ENCODE measurements around the gene SPHK2. TPM values are rescaled to one million over a fixed set of nuclear protein-coding genes. Genes with fewer than 3 reads are reported as not detected.

Gene SPHK2
- total RNA-seq, 1 donor from 2014 or later: 146 TPM

GRCh38 chr19:48603449-48603848 lies 15.9 kb upstream of the SPHK2 start:
- Mint-ChIP-seq H3K27me3 (ENCODE audit: unreplicated experiment) (no peaks in the 10 kb centered on the region), H3K27ac (ENCODE audit: unreplicated experiment) (no peak overlapping the region), H3K9me3 (ENCODE audit: unreplicated experiment) (no peaks in the 10 kb centered on the region), H3K4me1 (ENCODE audit: low read depth, unreplicated experiment) (no peaks in the 10 kb centered on the region), H3K4me3 (ENCODE audit: unreplicated experiment) (no peak overlapping the region), H3K36me3 (ENCODE audit: unreplicated experiment) (no peaks in the 10 kb centered on the region)
- no peak for TF ChIP-seq CTCF (IDR thresholded peaks at IDR 0.05; ENCODE audit: partially characterized antibody, unreplicated experiment)
- no peak for DNase-seq

GRCh38 chr19:48603850-48604249 lies 15.5 kb upstream of the SPHK2 start:
- H3K27ac Mint-ChIP-seq (ENCODE audit: unreplicated experiment): no peak overlapping the region
- no peak for DNase-seq
- no peaks in the 10 kb centered on the region for H3K27me3 Mint-ChIP-seq (ENCODE audit: unreplicated experiment)
- TF ChIP-seq CTCF (IDR thresholded peaks at IDR 0.05; ENCODE audit: partially characterized antibody, unreplicated experiment): no peak
- no peak overlapping the region for H3K4me3 Mint-ChIP-seq (ENCODE audit: unreplicated experiment)
- H3K4me1 Mint-ChIP-seq (ENCODE audit: low read depth, unreplicated experiment): no peaks in the 10 kb centered on the region
- H3K9me3 Mint-ChIP-seq (ENCODE audit: unreplicated experiment): no peaks in the 10 kb centered on the region
- H3K36me3 Mint-ChIP-seq (ENCODE audit: unreplicated experiment): no peaks in the 10 kb centered on the region

GRCh38 chr19:48606463-48607358 lies 12.6 kb upstream of the SPHK2 start, which contains the start of gene SPACA4:
Gene SPACA4 (plus strand): TSS chr19:48606742. CDS start chr19:48606979, 237 bp downstream.
- H3K4me1 Mint-ChIP-seq (ENCODE audit: low read depth, unreplicated experiment): no peaks in the 10 kb centered on the region
- H3K9me3 Mint-ChIP-seq (ENCODE audit: unreplicated experiment): peaks cover 2% of the 10 kb centered on the region
- no peak for TF ChIP-seq CTCF (IDR thresholded peaks at IDR 0.05; ENCODE audit: partially characterized antibody, unreplicated experiment)
- no peak within 1 kb of the TSS for H3K27ac Mint-ChIP-seq (ENCODE audit: unreplicated experiment)
- H3K4me3 Mint-ChIP-seq (ENCODE audit: unreplicated experiment): no peak within 1 kb of the TSS
- no peaks in the 10 kb centered on the region for H3K36me3 Mint-ChIP-seq (ENCODE audit: unreplicated experiment)
- no peaks in the 10 kb centered on the region for H3K27me3 Mint-ChIP-seq (ENCODE audit: unreplicated experiment)
- no peak for DNase-seq

DNA sequence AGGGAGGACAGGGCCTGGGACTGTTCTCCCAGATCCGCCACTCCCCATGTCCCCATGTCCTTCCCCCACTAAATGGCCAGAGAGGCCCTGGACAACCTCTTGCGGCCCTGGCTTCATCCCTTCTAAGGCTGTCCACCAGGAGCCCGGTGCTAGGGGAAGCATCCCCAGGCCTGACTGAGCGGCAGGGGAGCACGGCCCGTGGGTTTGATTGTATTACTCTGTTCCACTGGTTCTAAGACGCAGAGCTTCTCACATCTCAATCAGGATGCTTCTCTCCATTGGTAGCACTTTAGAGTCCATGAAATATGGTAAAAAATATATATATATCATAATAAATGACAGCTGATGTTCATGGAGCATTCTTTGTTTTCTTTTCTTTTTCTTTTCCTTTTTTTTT lies 11.9 kb upstream of the SPHK2 start:
- Mint-ChIP-seq H3K4me3 (ENCODE audit: unreplicated experiment) (no peak overlapping the region), H3K9me3 (ENCODE audit: unreplicated experiment) (peaks cover 2% of the 10 kb centered on the region), H3K27ac (ENCODE audit: unreplicated experiment) (no peak overlapping the region), H3K4me1 (ENCODE audit: low read depth, unreplicated experiment) (no peaks in the 10 kb centered on the region), H3K36me3 (ENCODE audit: unreplicated experiment) (no peaks in the 10 kb centered on the region), H3K27me3 (ENCODE audit: unreplicated experiment) (peaks cover 4% of the 10 kb centered on the region)
- no peak for DNase-seq
- TF ChIP-seq CTCF (IDR thresholded peaks at IDR 0.05; ENCODE audit: partially characterized antibody, unreplicated experiment): no peak

DNA sequence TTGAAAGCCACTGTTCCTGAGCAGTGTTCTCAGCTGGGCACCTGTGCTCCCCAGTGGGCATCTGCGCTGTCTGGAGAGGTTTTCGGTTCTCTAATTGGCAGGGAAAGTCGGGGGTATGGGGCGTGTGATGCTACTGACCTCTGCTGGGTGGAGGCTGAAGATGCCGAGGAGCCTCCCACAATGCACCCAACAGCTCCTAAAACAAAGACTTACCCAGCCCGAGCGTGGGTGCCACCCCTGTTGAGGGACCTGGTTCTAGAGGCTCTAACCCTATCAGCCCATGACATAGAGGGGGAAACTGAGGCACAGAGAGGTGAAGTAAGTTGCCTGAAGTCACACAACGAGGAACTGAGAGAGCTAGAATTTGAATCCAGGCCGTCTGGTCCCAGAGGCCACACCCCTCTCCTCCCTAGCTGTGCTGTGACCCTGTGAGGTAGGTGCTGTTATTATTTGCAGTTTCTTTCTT lies 10.5 kb upstream of the SPHK2 start:
- TF ChIP-seq CTCF (IDR thresholded peaks at IDR 0.05; ENCODE audit: partially characterized antibody, unreplicated experiment): peak; percentile 26
- H3K27me3 Mint-ChIP-seq (ENCODE audit: unreplicated experiment): peaks cover 4% of the 10 kb centered on the region
- no peaks in the 10 kb centered on the region for H3K36me3 Mint-ChIP-seq (ENCODE audit: unreplicated experiment)
- peak; percentile 61 for DNase-seq
- H3K27ac Mint-ChIP-seq (ENCODE audit: unreplicated experiment): peak overlapping the region; percentile 77
- H3K9me3 Mint-ChIP-seq (ENCODE audit: unreplicated experiment): peaks cover 2% of the 10 kb centered on the region
- peak overlapping the region; percentile 34 for H3K4me3 Mint-ChIP-seq (ENCODE audit: unreplicated experiment)
- H3K4me1 Mint-ChIP-seq (ENCODE audit: low read depth, unreplicated experiment): no peaks in the 10 kb centered on the region
